HepG2 (cell line): ENCODE data around the gene ZNF697.

ENCODE experiments used
- ATAD3A ChIP-seq: sonication (generic); formaldehyde crosslinking; IDR thresholded peaks from 2 replicates; pipeline ENCODE4 v1.4.0; 2020; ENCODE audit warnings: missing genetic modification reagents
- ETV6 ChIP-seq: sonication (generic); formaldehyde crosslinking; conservative IDR thresholded peaks from 2 replicates; pipeline ENCODE4 v1.4.0; 2020; ENCODE audit warnings: missing genetic modification reagents
- HNF4A ChIP-seq: sonication (generic); formaldehyde crosslinking; IDR thresholded peaks from 2 replicates; pipeline ENCODE4 v1.4.0; 2020; ENCODE audit warnings: missing genetic modification reagents
- KLF13 ChIP-seq: sonication (generic); formaldehyde crosslinking; IDR thresholded peaks from 2 replicates; pipeline ENCODE4 v1.4.0; 2020; ENCODE audit warnings: mild to moderate bottlenecking, missing genetic modification reagents
- NR2F1 ChIP-seq, 2 experiments: fragments of 450-650 bp in 1 of 2; formaldehyde crosslinking in 1 of 2; IDR thresholded peaks; 2 replicates each; pipeline versions ENCODE4 v1.5.0 to v1.6.1; 2016 to 2020; ENCODE audit warnings: mild to moderate bottlenecking in 1 of 2, missing compliant biosample characterization in 1 of 2, missing genetic modification reagents in 1 of 2, moderate library complexity in 1 of 2
- POLR2AphosphoS5 ChIP-seq: IDR thresholded peaks from 2 replicates; pipeline ENCODE4 v1.6.1; 2012; ENCODE audit warnings: low read depth, low read length
- SMARCC2 ChIP-seq: fragments of 450-650 bp; IDR thresholded peaks from 2 replicates; pipeline ENCODE4 v1.6.1; 2017; ENCODE audit warnings: antibody characterized with exemption, mild to moderate bottlenecking
- SUZ12 ChIP-seq: fragments of 150-350 bp; IDR thresholded peaks from 2 replicates; pipeline ENCODE4 v1.6.1; 2014; ENCODE audit warnings: low read depth, low read length
- ZBTB20 ChIP-seq: sonication (generic); formaldehyde crosslinking; IDR thresholded peaks from 2 replicates; pipeline ENCODE4 v1.8.1; 2023; ENCODE audit warnings: missing genetic modification reagents, low read depth, mild to moderate bottlenecking, borderline replicate concordance
- TF ChIP-seq, protein P1 (sequence below): sonication (generic); formaldehyde crosslinking; IDR thresholded peaks from 2 replicates; pipeline ENCODE4 v1.5.0; 2020; ENCODE audit warnings: mild to moderate bottlenecking, missing genetic modification reagents, moderate library complexity
- TF ChIP-seq, protein P2 (sequence below): sonication (generic); formaldehyde crosslinking; IDR thresholded peaks from 2 replicates; pipeline ENCODE4 v1.4.0; 2020; ENCODE audit warnings: missing genetic modification reagents

DNA sequence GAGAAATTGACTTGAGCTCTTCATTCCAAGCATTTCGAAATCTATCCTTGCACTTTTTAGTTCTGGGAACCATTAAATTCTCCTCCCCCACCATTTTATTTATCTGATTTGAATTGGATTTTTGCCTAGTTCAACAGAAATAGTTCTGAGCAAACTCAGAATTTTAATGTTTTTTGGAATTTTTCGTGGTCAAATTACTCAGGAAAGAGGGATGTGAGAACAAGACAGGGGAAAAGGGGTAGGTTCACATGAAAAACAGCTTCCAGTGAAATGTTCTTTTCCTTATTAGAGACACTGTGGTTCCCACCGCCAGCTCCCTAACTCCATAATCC lies 5.7 kb upstream of the ZNF697 start:
- TF ChIP-seq POLR2AphosphoS5 (no peak), KLF13 (CRISPR knock-in tag) (no peak), ZBTB20 (CRISPR knock-in tag) (no peak), NR2F1 (CRISPR knock-in tag; IDR thresholded peaks at IDR 0.05) (no peak), ETV6 (CRISPR knock-in tag) (no peak), ATAD3A (no peak), SUZ12 (no peak), SMARCC2 (no peak), HNF4A (CRISPR knock-in tag) (no peak)
- TF ChIP-seq, protein P1, sequence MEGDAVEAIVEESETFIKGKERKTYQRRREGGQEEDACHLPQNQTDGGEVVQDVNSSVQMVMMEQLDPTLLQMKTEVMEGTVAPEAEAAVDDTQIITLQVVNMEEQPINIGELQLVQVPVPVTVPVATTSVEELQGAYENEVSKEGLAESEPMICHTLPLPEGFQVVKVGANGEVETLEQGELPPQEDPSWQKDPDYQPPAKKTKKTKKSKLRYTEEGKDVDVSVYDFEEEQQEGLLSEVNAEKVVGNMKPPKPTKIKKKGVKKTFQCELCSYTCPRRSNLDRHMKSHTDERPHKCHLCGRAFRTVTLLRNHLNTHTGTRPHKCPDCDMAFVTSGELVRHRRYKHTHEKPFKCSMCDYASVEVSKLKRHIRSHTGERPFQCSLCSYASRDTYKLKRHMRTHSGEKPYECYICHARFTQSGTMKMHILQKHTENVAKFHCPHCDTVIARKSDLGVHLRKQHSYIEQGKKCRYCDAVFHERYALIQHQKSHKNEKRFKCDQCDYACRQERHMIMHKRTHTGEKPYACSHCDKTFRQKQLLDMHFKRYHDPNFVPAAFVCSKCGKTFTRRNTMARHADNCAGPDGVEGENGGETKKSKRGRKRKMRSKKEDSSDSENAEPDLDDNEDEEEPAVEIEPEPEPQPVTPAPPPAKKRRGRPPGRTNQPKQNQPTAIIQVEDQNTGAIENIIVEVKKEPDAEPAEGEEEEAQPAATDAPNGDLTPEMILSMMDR: no peak
- TF ChIP-seq, protein P2, sequence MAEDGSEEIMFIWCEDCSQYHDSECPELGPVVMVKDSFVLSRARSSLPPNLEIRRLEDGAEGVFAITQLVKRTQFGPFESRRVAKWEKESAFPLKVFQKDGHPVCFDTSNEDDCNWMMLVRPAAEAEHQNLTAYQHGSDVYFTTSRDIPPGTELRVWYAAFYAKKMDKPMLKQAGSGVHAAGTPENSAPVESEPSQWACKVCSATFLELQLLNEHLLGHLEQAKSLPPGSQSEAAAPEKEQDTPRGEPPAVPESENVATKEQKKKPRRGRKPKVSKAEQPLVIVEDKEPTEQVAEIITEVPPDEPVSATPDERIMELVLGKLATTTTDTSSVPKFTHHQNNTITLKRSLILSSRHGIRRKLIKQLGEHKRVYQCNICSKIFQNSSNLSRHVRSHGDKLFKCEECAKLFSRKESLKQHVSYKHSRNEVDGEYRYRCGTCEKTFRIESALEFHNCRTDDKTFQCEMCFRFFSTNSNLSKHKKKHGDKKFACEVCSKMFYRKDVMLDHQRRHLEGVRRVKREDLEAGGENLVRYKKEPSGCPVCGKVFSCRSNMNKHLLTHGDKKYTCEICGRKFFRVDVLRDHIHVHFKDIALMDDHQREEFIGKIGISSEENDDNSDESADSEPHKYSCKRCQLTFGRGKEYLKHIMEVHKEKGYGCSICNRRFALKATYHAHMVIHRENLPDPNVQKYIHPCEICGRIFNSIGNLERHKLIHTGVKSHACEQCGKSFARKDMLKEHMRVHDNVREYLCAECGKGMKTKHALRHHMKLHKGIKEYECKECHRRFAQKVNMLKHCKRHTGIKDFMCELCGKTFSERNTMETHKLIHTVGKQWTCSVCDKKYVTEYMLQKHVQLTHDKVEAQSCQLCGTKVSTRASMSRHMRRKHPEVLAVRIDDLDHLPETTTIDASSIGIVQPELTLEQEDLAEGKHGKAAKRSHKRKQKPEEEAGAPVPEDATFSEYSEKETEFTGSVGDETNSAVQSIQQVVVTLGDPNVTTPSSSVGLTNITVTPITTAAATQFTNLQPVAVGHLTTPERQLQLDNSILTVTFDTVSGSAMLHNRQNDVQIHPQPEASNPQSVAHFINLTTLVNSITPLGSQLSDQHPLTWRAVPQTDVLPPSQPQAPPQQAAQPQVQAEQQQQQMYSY (CRISPR knock-in tag): no peak
